ENCODE measurements around the gene ATF7IP. TPM values are rescaled to one million over a fixed set of nuclear protein-coding genes. Genes with fewer than 3 reads are reported as not detected.

Gene ATF7IP
- polyA plus RNA-seq, 4 donors = 47.8 to 65.8 (median 62.6) TPM

DNA sequence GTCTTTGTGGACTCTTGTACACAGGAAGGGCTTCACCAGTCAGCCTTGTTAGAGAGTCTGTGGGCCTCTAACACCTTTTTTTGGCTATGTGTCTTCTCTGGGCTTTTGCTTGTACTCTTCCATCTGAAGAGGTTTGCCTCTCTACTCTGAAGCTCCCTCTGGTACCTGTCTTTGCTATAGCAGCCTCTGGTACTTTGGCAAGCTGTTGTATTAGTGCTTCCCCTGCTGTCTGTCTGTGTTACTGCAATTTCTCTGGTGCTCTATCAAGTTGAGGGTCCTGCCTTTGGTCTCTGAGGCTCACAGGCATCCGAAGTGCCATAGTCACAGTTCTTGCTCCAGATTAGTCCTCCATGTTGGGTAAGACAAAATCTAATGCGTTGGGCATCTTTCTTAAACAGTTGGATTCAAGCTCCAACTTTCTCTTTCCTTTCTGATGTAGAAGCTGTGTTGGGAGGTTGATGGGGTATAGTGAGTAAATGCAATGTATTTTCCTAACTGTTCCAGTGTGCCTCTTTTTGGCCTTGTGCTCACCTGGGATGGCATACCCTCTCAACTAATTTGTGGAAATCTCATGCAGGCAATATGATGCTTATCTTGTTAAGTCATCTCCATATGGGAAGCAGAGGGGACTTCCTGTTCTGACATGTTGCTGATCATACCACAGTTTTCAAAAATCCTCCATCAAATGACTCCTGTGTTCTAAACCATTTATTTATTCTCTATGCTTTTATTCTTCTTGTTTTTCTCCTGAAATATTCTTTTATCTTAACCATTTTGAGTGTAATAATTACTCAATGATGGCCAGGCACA is 88.8 kb downstream of the ATF7IP start:
- DNase-seq (ENCODE audit: low read depth in 4 of 4, low spot score in 3 of 4) = no peak

DNA sequence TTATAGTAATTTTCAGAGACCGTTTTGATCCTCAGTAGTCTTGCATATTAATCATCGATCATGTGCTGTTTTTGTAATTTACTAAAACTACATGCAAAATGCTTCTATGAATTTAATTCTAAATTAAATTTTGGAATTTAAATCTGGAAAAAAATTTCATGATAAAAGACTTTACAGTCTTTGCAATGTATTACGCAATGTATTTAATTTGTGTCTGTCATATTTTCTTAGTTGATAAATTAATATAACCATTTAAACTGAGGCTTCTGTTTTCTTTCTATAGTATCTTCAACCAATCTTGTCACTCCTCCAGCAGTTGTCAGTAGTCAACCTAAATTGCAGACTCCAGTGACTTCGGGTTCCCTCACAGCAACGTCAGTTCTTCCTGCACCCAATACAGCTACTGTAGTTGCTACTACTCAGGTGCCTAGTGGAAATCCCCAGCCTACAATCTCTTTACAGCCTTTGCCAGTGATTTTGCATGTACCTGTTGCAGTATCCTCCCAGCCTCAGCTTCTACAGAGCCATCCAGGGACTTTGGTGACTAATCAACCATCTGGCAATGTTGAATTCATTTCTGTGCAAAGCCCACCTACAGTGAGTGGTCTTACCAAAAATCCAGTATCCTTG is 94.8 kb downstream of the ATF7IP start:
- DNase-seq (ENCODE audit: low read depth in 4 of 4, low spot score in 3 of 4) = no peak

DNA sequence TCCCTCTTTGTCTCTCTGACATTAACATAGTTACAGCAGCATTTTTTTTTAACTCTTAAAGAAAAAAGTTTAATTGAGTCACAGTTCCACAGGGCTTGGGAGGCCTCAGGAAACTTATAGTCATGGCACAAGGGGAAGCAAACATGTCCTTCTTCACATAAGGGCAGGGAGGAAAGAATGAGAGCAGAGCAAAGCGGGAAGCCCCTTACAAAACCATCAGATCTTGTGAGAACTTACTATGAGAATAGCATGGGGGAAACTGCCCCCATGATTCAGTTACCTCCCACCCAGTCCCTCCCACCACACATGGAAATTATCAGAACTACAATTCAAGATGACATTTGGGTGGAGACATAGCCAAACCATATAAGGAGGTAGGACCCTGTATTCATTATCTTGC is 106.0 kb downstream of the ATF7IP start:
- no peak for DNase-seq (ENCODE audit: low read depth in 4 of 4, low spot score in 3 of 4)

DNA sequence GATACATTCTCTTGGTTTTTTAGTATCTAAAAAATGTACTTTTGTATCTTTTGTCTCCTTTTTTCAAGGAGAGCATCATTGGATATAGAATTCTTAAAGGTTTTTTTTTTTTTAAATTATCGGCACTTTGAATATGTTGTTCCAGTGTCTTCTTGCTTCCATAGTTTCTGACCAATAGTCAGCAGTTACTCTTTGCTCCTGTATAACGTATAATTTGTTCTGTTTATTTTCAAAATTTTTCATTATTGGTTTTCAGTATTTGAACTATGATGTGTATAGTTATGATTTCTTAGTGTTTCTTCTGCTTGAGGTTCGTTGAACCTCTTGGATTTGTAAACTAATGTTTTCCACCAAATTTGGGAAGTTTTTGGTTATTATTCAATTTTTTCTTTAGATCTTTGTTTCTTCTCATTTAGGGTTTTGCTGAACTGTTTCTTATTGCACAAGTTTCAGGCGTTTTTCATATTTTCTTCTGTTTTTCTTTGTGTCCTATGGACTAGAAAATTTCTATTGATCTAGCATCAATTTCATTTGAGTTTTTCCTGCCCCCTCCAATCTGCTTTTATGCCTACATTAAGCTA is 108.3 kb downstream of the ATF7IP start:
- no peak for DNase-seq (ENCODE audit: low read depth in 4 of 4, low spot score in 3 of 4)

DNA sequence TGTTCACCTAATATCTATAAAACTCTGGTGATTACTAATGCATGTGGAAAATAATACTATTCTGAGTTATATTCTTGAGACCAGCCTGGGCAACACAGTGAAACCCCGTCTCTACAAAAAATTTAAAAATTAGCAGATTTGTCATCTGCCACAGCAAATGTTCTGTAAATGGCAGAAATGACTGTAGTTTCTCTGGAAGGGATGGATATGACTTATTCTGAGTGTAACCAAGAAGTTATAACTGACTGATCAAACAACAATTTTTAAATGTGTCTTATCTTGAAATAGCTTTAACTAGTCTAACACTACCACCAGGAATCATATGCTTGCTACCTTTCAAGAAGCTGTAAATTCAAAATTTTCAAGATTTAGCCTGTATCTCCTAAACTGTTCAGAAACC is 113.5 kb downstream of the ATF7IP start:
- DNase-seq (ENCODE audit: low read depth in 4 of 4, low spot score in 3 of 4) = no peak

DNA sequence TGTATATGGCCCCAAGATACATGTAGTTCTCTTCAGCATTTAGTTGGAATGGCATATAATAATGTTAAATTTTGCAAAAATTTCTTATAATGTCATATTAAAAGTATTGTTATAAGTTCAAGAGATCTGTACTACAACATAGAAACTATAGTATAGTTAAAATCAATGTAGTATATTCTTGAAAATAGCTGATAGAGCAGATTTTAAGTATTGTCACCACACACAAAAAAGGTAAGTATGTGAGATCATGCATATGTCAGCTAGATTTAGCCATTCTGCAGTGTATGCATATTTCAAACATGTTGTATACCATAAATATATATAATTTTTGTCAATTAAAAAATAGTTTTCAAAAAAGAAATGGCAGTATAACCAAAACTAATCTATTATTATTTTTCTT is 115.7 kb downstream of the ATF7IP start:
- DNase-seq (ENCODE audit: low read depth in 4 of 4, low spot score in 3 of 4) = no peak

DNA sequence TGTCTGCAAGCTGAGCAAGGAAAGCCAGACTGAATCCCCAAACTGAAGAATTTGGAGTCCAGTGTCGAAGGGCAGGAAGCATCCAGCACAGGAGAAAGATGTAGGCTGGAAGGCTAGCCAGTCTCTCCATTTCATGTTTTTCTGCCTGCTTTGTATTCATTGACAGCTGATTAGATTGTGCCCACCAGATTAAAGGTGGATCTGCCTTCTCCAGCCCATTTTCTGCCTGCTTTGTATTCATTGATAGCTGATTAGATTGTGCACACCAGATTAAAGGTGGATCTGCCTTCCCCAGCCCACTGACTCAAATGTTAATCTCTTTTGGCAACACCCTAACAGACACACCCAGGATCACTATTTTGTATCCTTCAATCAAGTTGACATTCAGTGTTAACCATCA is 116.9 kb downstream of the ATF7IP start:
- DNase-seq (ENCODE audit: low read depth in 4 of 4, low spot score in 3 of 4) = no peak

DNA sequence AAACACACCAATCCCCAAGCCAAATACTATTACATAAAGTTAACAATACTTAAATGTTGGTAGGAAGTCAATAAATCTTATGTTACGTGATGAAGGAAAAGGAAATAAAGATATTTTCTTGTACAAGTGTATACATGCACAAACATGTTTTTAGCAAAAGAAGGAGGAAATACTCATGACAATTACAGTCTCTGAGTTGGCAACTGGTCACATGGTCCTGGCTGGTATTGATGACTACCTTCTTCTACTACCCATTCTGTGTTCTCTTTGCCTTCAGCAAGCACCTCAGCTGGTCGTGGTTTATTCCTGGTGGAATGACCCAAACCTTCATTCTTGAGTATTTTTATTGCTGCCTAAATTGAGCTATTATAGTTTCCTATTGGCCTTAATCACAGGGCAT is 117.4 kb downstream of the ATF7IP start:
- no peak for DNase-seq (ENCODE audit: low read depth in 4 of 4, low spot score in 3 of 4)

DNA sequence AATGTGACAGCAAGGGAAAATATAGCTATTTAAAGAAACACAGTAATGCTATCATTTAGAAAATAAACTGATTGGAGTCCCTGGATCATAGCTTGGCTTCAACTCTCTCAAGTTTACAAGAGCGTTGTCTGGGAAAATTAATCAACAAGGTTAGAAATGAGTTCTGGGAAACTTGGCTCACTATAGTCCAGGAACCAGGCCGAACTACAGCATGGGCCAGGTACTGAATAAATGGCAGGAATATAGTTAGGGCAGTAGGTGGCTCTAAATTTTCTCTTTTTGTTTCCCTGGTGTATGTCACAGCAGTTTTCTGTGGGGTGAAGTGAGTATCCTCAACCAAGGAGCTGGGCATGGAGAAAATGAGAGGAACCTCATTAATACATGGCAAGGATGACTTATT is 129.8 kb downstream of the ATF7IP start:
- DNase-seq (ENCODE audit: low read depth in 4 of 4, low spot score in 3 of 4) = no peak

DNA sequence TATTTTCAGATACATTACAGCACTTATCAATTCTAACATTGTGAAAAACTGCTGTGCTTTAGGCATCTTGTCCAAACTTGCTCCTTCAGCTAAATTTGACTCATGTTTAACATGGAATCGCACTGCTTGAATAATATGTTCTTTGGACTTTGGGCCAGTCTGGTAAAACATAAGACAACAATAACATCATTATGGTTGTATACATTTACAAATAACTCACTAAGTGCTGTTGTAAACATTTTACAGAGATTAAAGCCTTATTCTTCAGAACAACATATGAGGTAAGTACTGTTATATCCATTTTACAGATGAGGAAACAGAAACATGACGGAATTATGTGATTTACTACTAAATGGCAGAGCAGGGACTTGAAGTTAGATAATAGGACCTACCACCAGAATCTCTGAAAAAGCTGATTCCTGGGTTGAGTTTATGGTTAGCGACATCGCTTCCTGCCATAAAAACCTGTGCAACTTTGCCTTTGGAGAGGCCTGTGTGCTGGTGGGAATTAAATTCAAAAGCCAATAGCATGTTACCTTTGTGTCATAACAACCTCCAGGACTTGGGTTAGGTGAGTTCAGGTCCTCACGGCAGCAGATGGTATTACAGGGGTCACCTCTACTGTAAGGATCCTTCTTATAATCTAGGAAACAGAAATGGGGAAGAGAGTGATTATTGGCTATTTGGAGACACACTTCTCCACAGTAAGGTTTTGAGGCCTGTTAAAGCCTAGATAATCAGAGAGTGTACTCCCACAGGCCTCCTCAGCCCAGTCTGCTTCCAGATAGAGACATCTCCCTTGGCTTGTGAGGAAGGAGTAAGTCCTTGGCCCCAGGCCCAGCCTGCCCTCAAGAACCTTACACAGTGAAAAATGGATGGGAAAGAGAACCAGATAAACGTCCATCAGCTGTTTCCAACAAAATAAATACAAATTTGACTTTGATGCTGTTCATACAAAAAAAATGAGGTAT is 140.4 kb downstream of the ATF7IP start:
- no peak for DNase-seq (ENCODE audit: low read depth in 4 of 4, low spot score in 3 of 4)

DNA sequence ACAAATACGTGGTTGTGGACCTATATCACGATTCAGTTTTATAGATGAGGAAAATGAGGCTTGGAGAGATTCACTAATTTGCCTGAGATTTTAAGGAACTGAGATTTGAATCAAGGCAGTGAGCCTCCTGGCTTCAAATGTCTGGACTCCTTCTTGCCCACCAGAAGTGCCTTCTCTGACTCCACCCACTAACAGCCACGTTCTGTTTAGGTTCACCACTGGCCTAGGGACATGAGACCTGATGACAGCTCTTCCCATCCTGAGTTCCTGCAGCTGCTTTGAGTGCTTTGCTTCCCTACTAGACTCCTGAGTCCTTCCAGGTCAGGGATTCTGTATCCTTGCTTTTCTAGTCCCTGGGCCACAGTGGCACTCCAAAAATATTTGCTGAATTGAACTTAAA is 145.1 kb downstream of the ATF7IP start:
- no peak for DNase-seq (ENCODE audit: low read depth in 4 of 4, low spot score in 3 of 4)

DNA sequence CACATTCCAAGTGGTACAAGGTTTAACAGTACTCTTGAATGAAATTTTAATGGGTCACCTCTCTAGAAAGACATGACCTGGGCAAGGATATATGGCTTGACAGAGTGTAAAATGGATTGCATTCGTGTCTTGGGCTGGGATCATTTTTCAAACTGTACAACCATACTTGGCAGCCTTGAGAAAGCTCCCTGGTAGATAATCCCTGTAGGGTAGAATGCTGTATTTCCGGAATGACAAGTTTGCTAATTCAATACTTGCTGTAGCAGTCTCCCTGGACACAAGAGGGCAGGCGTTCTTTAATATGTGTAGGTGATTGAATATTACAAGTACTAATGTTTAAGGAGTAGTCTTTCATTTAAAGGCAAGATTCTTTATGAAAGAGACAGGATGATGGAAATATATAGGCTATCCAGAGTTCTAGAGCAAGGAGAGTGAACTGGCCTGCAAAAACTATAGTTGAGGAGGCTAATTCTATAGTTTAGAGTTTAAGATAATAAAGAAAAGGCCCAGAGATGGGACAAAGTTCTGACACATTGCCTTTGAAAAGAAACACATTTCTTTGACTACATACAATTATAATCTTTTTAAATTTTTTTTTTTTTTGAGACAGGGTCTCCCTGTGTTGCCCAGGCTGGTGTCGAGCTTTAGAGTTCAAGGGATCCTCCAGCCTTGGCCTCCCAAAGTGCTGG is 148.8 kb downstream of the ATF7IP start:
- peak; percentile 42 to 80 (median 63) for DNase-seq (ENCODE audit: low read depth in 4 of 4, low spot score in 3 of 4)

DNA sequence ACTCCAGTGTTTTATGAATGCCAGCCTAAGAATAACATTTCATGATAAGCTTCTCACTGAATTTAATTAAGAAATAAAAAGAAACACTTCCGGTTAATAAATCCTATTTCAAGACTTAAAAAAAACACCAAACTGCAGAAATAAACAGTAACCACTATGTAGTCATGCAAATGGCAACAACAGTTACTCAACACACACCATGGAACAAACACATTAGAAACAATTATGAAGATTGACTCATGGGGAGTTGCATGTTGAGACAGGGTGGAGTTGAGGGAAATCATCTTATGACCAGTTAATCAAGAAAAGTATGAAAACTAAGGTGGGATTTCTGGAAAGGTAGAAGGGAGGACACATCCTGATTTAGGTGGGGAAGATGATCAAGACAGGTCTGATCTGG is 149.5 kb downstream of the ATF7IP start:
- DNase-seq (ENCODE audit: low read depth in 4 of 4, low spot score in 3 of 4) = no peak

DNA sequence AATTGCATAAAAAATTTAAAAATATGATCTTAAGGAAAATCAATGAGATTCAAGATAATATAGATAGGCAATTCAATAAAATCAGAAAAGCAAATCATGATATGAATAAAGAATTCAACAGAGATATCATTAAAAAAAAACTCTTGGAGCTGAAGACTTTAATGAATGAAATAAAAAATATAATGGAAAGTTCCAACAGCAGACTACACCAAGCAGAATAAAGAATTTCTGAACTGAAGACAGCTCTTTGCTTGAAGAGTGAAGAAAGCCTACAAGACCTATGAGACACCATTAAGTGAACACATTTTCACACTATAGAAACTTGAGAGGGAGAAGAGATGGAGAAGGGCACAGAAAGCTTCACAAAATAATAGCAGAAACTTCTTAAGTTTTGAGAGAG is 156.3 kb downstream of the ATF7IP start:
- DNase-seq (ENCODE audit: low read depth in 4 of 4, low spot score in 3 of 4) = no peak

DNA sequence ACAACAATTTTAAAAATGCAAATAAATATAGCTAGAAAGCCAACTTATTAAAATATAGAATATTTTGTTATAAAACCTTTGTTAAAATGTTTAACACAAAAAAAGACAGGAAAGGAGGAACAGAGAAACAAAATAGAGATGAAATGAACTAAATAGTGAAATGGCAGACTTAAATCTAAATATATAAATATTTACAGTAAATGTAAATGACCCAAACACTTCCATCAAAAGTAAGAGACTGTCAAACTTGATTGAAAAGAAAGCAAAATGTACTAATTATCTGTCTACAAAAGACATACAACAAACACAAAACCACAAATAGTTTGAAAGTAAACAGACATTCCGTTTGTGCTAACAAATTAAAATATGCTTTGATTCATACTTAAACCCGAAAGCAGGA is 160.5 kb downstream of the ATF7IP start:
- no peak for DNase-seq (ENCODE audit: low read depth in 4 of 4, low spot score in 3 of 4)

DNA sequence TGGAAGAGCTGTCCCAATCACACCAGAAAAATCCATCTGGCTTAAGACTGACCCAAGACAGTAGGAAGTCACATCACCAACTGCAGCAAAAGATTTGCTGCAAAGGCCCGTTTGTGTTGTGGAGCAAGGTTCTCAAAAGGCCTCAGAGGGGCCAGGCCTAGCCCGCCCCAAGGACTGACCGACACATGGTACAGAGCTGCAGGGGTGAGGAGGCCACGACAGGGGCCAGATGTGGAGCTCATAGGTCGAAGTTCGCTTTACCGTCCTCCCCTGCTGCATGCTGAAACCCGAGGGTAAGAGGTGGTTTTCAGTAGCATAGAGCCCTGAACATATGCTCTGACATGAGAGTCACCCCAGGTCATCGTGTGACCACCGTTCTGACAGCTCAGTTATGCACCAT is 166.7 kb downstream of the ATF7IP start:
- DNase-seq (ENCODE audit: low read depth in 4 of 4, low spot score in 3 of 4) = no peak

DNA sequence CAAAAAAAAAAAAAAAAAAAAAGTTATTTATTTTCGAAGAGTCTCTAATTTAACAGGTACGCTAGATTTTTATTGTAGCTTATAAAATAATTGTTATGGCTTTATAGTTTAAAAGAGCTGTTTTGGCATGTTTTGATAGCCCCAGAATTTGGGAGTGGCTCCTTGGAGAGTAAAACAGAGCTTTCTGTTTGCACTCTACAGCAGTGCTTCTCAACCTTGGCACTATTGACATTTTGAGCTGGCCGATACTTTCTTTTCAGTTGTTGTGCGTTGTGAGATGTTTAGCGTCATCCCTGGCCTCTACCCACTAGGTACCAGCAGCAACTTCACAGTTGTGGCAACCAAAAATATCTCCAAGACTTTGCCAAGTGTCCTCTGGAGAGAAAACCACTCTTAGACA is 171.6 kb downstream of the ATF7IP start:
- no peak for DNase-seq (ENCODE audit: low read depth in 4 of 4, low spot score in 3 of 4)

DNA sequence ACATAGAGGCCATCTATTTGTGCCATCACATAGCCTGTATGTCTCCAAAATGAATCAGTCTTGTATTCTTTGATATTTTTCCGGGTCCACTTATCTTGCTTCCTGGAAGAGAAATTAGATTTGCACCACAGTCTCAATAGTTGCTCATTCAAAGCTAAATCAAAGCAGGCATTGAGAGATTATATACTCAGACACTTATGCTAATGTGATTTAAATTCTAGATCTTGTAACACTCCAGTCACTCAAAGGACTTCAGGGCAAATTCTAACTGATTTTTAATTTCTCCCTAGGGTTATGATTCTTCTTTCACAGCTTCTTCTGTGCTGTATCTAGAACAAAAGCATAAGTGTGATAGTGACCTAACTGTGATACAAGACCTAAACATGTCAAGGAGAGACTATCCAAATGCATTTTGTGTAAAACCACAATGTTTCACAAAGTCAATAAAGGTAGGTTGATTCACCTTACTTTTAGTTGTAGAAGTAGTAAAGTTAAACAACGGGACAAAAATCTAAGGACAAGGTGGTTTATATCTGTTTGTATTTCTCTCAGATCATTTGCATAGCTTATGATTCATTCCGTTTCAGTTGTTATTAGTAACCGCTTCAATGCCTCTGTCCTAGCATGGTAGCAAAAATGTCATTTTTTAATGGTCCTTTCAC is 175.4 kb downstream of the ATF7IP start:
- no peak for DNase-seq (ENCODE audit: low read depth in 4 of 4, low spot score in 3 of 4)

DNA sequence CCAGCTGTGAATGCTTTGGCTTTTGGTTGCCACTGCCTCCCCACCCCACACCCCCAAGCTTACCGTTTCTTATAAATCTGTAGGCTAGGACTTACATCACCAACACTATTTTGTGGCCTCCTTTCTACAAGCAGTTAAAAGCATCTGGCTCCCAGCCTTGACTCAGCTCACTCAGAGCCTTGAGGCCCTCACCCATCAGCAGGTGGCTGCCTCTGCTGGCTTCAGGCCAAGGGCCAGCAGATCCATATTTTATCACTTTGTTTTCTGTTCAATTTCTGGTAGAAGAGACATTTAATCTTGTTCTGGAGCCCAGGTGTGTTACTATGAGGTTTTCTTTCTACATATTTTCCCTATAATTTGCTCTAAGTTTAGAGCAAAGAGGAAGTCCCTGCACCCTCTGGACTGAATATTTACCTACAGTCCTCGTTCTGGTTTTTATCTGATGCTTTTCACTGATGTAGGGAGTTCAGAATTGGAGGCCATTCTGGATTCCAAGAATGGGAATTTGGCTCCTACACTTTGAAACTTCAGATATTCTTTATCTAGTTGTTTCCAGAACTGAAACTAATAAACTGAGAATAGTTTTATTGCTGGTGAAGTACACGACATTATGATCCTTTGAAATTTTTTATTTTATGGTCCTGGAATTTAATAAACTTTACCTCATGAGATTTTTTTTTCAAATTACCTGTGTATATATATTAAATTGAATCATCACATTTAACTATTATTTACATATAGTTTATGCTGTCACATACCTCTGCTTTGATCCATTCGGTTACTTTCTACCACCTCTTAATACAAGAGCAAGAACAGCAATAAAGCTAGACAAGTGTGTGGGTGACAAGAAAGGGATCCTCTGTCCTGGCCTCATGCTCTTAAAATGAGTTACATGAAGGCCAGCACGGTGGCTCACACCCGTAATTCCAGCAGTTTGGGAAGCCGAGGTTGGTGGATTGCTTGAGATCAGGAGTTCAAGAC is 180.0 kb downstream of the ATF7IP start:
- DNase-seq (ENCODE audit: low read depth in 4 of 4, low spot score in 3 of 4) = no peak
